ENCODE measurements around the gene ZNF521.
"Not testable (repeated sequence)": the region's sequence is repeated elsewhere in the genome, so short reads cannot be mapped to it uniquely, and the experiment has no call there.

ZNF521 gene

GRCh38 chr18:25289001-25289631 lies 62.9 kb downstream of the ZNF521 start:
- no peak for DNase-seq (ENCODE audit: low read depth in 1 of 2, low spot score in 1 of 2)

- DNase-seq (ENCODE audit: low read depth in 1 of 2, low spot score in 1 of 2), result no peak
Observed at GRCh38 chr18:25288340-25288938, 63.5 kb downstream of the ZNF521 start.

GRCh38 chr18:25287106-25287505 lies 64.9 kb downstream of the ZNF521 start:
- no peak for DNase-seq (ENCODE audit: low read depth in 1 of 2, low spot score in 1 of 2)

GRCh38 chr18:25284861-25285550 lies 67.0 kb downstream of the ZNF521 start:
- DNase-seq (ENCODE audit: low read depth in 1 of 2, low spot score in 1 of 2), result no peak

- DNase-seq (ENCODE audit: low read depth in 1 of 2, low spot score in 1 of 2), result no peak
Observed at GRCh38 chr18:25284281-25284680, 67.7 kb downstream of the ZNF521 start.

GRCh38 chr18:25283781-25284180 lies 68.2 kb downstream of the ZNF521 start:
- DNase-seq (ENCODE audit: low read depth in 1 of 2, low spot score in 1 of 2), result no peak

- no peak for DNase-seq (ENCODE audit: low read depth in 1 of 2, low spot score in 1 of 2)
Observed at GRCh38 chr18:25282896-25283703, 68.9 kb downstream of the ZNF521 start.

GRCh38 chr18:25282282-25282681 lies 69.7 kb downstream of the ZNF521 start:
- DNase-seq (ENCODE audit: low read depth in 1 of 2, low spot score in 1 of 2), result no peak

- DNase-seq (ENCODE audit: low read depth in 1 of 2, low spot score in 1 of 2), result no peak
Observed at GRCh38 chr18:25281556-25281955, 70.4 kb downstream of the ZNF521 start.

- no peak for DNase-seq (ENCODE audit: low read depth in 1 of 2, low spot score in 1 of 2)
Observed at GRCh38 chr18:25279961-25280360, 72.0 kb downstream of the ZNF521 start.

GRCh38 chr18:25279556-25279955 lies 72.4 kb downstream of the ZNF521 start:
- DNase-seq (ENCODE audit: low read depth in 1 of 2, low spot score in 1 of 2), result no peak

GRCh38 chr18:25279133-25279532 lies 72.8 kb downstream of the ZNF521 start:
- no peak for DNase-seq (ENCODE audit: low read depth in 1 of 2, low spot score in 1 of 2)

GRCh38 chr18:25278394-25278793 lies 73.6 kb downstream of the ZNF521 start:
- no peak for DNase-seq (ENCODE audit: low read depth in 1 of 2, low spot score in 1 of 2)

GRCh38 chr18:25275412-25276001 lies 76.5 kb downstream of the ZNF521 start:
- DNase-seq (ENCODE audit: low read depth in 1 of 2, low spot score in 1 of 2), result no peak

GRCh38 chr18:25274926-25275325 lies 77.0 kb downstream of the ZNF521 start:
- DNase-seq (ENCODE audit: low read depth in 1 of 2, low spot score in 1 of 2), result no peak

- not testable (repeated sequence) for DNase-seq (ENCODE audit: low read depth in 1 of 2, low spot score in 1 of 2)
Observed at GRCh38 chr18:25266931-25267527, 84.9 kb downstream of the ZNF521 start.

- DNase-seq (ENCODE audit: low read depth in 1 of 2, low spot score in 1 of 2), result no peak
Observed at GRCh38 chr18:25262920-25263319, 89.0 kb downstream of the ZNF521 start.

- DNase-seq (ENCODE audit: low read depth in 1 of 2, low spot score in 1 of 2), result no peak
Observed at GRCh38 chr18:25261768-25262167, 90.2 kb downstream of the ZNF521 start.

GRCh38 chr18:25256439-25256838 lies 95.5 kb downstream of the ZNF521 start:
- no peak for DNase-seq (ENCODE audit: low read depth in 1 of 2, low spot score in 1 of 2)

- DNase-seq (ENCODE audit: low read depth in 1 of 2, low spot score in 1 of 2), result no peak
Observed at GRCh38 chr18:25253779-25254178, 98.2 kb downstream of the ZNF521 start.

- DNase-seq (ENCODE audit: low read depth in 1 of 2, low spot score in 1 of 2), result no peak
Observed at GRCh38 chr18:25253136-25253535, 98.8 kb downstream of the ZNF521 start.
